Activated CD4-positive, alpha-beta T cell treated with anti-CD3 and anti-CD28 coated beads, Interleukin-2, amount 50 U/mL, for 4 hours (primary cell): ENCODE measurements around the gene LRMDA.

Experiments used
- DNase-seq, 2 experiments: peaks; one replicate each; pipeline ENCODE4 v3.0.0-alpha.2; 2020

LRMDA gene

DNA sequence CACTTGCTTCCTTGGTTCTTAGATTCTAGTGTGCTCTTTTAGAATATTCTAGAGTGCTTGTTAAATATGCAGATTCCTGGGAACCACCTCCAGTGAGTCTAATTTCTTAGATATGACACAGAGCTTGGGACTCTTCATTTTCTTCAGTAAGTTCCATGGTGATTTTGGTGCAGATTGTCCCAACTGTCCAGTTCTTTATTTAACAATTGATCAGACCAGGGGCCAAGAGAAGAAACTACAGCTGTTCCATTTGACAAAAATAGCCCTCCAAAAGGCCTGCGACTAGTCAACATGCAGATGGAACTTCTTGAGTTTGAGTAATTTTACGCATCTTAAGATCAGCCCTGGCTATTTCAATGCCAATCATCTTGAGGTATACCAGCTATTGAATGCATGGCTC lies 760.7 kb downstream of the LRMDA start:
- DNase-seq = no peak

DNA sequence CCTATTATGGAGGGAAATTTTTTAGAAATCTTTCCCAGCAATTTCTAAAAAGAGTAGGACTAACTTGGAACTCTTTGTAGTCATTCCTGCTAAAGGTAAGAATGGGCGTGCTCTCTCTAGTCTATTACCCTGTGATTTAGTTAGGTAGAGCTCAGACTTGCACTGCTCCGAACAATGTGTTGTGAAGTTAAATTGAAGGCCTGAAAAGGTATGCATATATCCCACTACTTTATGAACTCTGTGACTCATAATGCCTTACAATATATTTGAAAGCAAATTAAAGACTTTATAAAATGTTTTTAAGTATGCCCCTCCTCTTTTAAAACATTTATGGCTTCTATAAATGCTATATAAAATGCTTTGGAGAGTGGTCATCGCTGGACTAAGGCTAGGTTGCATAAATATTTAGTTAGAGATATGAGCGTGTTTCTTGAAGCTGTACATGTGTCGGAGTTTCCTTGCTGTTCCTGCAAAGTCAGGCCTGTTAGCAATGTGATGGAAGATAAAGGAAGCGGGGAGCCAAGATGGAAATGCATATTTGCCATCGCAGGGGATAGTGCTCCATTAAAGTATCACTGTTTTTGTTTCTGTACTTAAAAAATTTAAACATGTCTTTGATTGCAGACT lies 761.4 kb downstream of the LRMDA start:
- no peak for DNase-seq

DNA sequence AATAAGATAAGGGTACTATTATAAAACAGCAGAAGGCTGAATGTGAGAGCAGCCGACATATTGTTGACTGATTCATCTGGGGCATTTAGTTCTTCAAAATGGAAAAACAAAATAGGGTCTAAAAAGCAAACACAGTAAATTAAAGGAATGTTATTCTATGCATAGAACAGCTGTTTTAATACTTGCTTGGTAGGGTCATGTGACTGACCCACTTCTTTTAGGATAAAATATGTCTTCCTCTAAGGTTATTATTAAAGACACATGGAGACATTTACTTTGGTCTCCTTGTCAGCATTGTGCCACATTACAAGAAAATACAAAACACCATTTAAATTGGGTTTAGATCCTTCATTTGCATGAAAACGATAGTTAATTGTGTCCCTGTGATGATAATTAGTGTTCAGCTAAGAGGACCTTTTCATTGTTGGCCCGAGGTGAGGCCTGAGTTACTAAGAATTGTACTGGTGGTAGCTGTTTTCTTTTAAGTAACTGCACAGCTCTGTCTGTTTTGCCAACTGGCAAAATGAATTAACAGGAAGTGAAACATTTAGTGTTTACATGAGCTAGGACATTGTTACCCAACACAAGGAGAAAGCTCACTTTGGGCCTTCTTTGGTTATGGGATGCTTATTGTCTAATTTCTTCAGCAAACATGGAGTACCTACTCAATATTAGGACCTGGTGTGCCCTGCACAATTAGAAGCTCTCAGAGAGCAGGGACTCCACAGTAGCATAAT lies 764.4 kb downstream of the LRMDA start:
- no peak for DNase-seq

DNA sequence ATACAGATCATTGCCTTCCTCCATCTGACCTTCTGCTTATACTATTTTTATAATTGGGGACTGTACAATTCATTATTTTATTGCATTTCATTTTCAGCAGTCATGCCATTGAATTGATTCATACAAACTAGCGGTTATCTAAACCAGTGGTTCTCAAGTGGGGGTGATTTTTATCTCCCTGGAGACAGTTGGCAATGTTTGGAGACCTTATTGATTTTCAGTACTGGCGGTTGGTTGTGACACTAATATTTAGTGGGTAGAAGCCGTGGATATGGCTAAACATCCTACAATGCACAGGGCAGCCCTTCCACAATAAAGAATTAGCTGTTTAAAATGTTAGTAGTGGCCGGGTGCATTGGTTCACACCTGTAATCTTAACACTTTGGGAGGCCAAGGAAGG lies 765.9 kb downstream of the LRMDA start:
- no peak for DNase-seq

DNA sequence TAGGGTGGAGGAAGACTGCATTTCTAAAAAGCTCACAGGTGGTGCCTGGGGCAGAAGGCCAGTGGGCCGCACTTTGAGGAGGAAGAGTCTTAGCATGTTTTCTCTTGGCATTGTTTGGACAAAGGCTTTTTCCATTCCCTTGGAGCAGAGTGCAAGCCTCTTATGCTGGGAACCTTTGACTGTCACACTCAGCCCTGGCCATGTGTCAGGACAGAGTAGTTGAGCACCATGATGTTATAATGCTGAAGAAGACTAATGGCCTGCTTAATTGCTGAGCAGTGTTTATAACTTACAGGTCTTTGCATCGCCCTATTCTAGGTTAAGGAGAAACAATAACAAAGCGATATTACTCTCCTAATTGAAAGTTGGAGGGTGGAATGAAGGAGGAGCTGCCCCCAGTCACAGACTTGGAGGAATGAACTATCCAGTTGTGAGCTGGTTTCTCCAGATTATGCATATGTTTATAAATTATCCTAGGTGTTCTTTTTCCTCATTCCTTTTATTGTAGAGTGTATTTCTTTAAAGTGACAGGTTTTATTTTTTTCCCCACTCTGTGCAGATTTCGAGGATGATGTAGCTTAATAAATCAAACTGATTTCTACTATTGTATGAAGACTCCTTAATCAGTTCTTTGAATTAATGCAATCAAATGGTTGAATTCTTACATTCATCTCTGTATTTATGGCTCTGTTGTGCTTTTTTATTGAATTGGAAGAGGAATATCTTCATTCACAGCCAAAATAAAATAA lies 767.0 kb downstream of the LRMDA start:
- DNase-seq = no peak

DNA sequence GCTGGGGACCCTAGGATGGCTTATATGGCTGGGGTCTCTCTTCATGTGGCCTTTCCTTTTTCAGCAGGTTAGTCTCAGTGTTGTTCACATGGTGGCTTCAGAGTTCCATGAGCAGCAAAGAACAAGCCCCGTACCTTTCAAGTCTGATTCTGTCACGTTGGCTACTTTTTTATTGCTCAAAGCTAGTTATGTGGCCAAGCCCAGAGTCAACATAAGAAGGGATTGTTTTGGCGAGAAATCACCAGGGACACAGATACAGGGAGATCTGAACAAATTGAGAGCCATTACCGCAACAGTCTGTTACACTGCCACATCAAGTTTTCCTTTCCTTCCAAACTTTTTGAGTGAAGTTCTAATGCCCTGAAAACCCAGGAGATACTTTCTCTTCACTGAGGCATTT lies 770.5 kb downstream of the LRMDA start:
- no peak for DNase-seq

DNA sequence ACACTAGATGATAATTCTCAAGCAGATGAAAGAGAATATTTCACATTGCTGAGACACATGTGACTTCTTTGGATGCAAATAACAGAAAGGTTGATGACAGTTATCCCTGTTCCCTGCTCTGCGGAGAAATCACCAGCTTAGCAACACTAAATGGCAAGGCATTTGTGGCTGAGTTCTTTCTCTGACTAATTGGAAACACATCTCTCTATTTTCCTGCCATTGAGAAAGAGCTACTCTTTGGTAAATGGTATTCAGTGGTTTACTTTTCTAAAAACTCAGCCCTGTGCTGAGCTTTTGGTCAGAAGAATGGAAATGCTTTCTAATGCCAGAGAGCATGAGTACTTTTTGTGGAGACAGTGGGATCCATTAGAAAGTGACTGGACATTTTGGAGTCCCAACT lies 771.4 kb downstream of the LRMDA start:
- no peak for DNase-seq

DNA sequence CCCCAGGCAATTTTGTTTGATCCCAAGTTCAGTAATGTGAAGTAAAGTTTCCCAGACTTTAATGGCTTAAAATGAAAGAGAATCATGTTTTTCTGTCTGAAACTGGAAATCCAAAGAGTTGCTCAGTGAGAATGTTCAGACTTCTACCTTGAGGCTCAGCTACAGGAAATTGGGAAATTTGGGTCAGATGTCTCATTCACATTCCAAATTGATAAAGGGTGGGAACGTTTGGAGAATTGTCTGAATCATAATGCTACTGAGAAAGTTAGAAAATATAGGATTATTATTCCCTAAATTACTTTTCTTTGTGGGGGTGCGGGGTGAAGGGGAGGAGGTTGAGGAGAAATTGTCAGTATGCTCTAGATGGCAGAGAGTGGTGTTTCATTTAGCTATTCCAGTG lies 773.9 kb downstream of the LRMDA start:
- no peak for DNase-seq

DNA sequence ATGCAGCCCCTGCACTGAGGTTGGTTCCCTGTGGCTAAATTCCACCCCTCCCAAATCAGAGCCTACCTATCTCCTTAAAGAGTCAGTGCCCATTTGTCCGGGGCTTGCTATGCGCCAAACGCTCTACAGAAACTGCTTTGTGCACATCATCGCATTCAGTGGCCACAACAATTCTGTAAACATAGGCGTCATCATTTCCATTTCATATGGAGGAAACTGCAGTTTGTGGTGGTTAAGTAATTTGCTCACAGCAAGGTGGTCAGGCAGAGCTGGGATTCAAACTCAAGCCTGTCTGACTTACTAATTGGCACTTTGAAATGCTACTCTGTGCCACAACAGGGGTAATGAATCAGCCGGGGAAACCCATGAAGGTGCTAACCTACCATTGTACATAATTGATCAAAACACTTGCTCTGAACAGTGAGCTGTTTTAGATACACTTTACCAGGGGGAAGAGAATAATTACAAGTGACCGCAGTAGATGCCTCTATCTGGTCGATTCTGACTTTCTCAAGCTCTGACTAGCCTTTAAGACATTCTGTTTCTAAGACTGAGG lies 775.5 kb downstream of the LRMDA start:
- no peak for DNase-seq

DNA sequence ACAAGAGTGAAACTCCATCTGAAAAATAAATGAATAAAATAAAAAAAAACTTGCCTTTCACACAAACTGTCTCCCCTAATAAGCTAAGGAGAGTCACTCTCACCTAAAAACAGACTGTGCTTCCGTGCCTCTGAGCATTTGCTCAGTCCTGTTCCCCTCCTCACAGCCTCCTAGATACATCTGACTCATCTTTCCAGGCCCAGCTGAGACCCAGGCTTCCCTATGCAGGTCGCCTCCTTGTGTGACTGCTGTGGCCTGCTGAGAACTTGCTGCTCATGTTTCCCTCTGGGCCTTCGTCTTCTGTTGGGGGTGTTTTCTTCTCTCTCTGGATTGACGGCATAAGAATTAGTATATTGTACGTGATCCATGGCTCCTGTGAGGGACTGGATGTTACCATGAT lies 777.7 kb downstream of the LRMDA start:
- no peak for DNase-seq

DNA sequence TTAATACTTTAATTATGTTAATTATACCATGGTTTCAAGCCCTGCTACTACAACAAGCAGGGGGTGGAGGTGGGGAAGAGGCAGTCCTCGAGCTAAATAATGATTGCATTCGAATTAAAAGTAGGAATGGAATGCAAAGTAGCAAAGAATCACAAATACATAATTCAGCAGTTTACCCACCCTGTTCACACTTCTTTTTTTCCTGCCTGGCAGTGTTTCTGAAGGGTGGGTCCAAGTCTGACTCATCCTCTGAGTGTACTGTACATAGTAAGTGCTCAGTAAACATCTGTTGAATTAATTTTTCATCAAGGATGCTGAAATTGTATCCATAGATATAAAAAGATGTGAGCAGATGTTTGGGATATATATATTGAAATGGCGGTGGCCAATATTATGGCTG lies 778.8 kb downstream of the LRMDA start:
- no peak for DNase-seq

DNA sequence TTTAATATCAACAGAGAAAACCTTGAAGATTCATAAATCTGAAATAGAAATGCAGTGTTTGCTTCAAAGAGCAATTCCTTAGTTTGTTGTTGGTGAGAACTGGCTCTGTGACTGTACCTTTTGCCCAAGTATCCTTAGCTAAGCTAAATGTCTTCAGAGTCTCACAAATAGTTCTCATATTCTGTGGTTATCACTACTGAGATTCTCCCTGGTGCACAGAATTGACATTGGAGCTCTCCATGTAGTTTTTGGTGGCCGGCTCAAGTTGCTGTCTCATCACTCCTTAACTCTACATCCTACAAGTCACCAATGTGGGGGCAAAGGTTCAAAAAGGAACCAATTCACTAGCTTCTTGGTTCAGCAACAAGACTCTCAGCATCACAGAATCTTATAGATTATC lies 780.3 kb downstream of the LRMDA start:
- no peak for DNase-seq

DNA sequence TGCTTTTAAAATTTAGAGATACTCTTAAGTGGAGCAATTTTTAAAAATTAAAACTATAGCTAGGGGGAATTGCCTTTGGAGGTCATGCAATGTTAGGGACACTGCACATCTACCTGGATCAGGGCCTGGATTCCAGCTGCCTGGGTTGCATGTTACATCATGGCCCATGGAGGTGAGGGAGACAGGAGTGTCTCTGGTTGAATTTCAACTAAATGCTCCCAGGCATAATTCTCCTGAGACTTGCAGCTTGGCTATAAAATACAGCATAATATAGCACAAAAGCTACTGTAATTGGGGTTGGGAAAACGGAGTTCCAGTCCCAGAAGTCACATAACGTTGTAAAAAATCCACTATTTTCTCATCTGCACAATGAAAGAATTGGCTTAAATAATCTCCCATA lies 782.5 kb downstream of the LRMDA start:
- no peak for DNase-seq

DNA sequence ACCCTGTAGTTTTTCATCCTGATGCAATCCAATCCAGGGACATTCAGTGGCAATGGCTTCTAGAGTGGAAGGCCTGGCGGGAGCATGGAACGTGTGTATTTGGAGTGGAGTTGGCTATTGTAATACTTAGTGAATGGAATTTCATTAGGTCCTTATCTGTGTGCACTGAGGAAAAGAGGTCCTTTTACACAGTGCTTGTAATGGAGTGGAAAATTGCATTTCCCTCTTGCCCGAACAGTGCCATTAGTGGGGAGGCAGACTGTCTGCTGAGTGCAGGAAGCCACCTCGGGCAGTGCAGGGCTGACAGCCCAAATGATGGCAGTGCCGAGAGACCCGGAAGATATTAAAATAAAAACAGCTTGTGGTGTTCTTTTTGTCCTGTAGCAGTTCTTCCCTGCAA lies 786.6 kb downstream of the LRMDA start:
- no peak for DNase-seq

DNA sequence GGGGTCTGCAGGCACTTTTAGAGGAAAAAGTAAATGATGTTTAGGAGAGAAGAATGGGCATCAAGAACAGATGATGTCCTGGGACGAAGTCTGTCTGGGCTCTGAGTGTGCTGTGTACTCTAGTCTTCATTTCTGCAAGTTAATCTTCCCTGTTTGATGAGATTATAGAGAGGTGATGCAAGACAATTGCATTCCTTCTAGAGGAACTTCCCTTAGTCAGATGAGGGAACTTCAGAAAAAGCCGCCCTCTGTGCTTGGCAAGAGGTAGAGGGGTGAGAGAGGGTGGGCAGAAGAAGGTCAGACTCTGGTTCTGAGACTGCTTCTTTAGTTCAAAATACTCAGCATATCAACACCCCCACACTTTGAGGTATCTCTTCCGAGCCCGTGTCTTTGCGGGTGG lies 797.9 kb downstream of the LRMDA start:
- DNase-seq = no peak

DNA sequence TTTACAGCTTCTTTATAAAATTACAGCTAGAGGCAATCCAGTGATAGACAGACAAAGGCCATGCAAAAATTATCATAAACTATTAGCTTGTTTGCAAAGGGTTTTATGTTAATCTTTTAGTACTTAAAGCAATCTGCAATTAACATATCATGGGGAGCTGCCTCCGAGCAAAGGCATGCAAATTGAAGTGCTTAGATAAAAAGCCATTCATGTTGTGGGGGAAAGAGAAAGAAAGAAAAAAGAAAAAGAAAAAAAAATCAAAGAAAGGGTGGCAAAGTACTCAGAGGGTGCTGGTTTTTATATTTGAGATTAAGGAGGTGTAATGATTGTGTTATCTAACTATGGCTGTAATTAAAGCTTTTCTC lies 799.5 kb downstream of the LRMDA start:
- DNase-seq = no peak

DNA sequence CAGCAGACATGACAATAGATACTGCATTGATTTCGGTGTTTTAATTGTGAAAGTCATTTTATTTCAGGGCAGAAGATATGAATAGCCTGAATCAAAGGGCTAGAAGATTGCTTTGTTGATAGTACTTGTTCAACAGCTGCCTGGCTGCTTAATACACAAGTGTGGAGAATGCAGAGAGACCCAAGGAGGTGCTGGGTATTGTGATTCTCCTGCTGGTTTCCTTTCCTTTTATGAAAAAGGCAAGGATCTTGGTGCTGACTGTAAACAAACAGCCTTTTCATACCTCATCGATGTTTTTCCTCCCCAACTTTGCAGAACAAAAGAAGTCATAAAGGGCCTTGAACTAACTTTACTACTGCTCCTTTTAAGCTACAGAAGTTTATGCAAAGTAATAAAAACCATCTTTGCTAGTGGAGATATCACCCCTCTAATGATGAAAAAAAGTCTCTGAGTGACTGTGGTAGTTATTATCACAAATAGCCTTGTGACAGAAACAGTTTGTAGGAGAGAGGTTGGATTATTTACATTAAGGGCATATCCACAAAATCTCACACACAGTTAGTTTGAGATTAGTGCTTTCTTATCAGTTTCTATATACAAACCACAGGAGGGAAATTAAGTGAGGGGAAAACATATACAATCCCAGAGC lies 800.0 kb downstream of the LRMDA start:
- DNase-seq = no peak

DNA sequence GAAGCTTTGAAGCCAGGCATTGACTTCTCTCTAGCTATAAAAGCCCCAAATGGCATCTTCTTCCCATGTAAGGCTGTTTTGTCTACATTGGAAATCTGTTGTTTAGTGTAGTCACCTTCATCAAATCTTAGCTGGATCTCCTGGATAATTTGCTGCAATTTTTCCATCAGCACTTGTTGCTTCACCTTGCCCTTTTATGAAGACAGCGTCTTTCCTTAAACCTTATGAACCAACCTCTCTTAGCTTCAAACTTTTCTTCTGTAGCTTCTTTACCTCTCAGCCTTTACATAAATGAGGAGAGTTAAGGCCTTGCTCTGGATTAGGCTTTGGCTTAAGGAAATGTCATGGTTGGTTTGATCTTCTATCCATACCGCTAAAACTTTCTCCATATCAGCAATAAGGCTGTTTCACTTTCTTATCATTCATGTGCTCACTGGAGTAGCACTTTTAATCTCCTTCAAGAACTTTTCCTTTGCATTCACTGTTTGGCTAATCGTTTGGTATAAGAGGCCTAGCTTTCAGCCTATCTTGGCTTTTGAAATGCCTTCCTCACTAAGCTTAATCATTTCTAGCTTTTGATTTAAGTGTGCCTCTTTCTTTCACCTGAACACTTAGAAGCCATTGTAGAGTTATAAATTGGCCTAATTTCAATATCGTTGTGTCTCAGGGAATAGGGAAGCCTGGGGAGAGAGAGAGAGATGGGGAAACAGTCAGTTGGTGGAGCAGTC lies 803.2 kb downstream of the LRMDA start:
- no peak for DNase-seq

DNA sequence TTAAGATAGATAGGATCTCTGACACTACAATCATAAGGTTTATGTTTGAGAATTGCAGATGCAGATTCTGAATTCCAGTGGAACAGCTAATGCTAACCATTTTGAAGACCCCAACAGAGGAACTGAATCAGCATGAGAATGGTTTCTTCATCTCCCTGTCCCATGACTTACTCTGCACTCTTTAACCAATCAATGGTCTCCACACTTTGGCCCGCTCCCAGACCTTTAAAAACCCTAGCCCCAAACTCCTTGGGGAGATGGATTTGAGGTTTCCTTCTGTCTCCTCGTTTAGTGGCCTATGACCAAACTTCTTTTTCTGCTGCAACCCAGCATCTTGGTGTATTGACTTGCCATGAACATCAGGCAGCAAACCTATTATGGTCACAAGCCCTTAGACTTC lies 804.9 kb downstream of the LRMDA start:
- DNase-seq = no peak

DNA sequence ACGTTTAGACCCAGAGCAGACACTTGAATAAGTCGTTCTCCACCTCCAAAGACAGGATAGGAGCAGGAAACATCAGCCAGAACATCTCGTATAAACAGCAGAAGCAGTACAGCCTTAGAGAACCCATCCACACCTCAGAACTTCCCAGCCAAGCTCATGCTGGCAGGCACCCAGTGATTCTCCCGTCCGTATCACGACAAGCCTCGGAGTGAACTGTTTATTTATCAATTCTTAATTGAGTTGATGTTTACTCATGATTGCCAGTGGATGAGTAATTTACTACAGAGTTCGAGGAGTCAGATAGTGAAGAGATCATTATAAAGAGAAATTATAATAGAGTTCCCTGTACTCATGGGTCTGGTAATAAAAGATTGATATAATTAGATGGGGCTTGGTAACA lies 811.5 kb downstream of the LRMDA start:
- no peak for DNase-seq

DNA sequence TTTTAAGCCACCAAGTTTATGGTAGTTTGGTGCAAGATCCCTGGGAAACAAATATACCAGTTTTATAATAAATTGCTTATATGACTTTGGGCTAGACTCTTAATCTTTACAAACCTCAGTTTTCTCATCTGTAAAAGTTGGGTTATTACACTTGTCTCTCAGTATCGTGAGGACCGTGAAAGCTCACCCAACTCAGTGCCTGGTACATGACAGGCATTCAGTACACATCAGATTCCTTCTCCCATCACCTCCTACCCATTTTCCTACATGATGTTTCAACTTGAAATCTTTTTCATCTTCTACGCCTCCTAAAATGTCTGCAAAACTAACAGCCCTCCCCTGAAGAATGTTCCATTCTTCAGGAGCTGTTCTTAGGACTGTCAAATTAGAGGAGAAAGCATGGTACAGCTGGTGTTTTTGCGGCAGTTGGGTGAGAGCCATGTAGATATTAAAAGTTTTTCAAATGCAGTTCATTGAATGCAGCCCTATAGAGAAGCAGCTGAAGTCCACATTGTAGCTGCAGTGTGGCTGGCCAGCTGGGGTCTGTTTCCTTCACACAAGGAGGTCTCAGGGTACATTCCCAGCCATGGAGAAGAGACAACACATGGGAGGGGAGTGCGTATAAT lies 812.8 kb downstream of the LRMDA start:
- no peak for DNase-seq

DNA sequence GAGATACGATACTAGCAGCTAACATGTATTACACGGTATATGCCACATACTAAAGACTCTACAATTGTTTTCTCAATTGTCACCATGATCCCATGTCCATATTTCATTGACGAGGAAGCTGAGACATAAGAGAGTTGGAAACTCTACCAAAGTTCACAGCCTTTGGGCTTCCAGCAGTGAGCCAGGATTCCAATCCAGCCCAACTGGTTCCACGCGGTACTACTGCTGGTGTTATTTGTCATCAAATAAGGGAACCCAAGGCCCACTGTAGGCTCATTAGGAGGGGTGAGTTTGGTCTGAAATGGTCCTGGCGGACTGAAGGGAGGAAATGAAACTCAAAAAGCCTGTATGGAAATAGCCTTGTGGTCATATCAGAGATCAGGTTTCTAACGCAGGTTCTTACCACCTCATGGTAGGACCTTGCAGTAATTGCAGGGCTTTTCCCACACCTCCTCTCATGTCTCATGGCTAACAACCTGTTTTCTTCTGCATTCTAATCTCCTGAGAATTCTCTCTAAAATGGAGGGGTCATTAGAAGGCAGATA lies 814.6 kb downstream of the LRMDA start:
- DNase-seq = no peak
